Smooth muscle cell (in vitro differentiated cells): ENCODE data around the gene VTI1A. TPM values are rescaled to one million over a fixed set of nuclear protein-coding genes. Genes with fewer than 3 reads are reported as not detected.

Source experiments
- DNase-seq: peaks from one replicate; lab custom pipeline; 2025; ENCODE audit not compliant: unreplicated experiment; lab: John Stamatoyannopoulos, UW
- H2AFZ ChIP-seq: fragments of 200-600 bp; sonication (generic); 2 replicates; pipeline ENCODE4 v1.6.0; 2016; ENCODE audit warnings: antibody characterized with exemption, low read depth, mild to moderate bottlenecking
- H3F3A ChIP-seq: fragments of 200-600 bp; sonication (generic); 2 replicates; pipeline ENCODE4 v1.6.0; 2017; ENCODE audit warnings: antibody characterized with exemption, low read depth
- H3K27ac ChIP-seq: fragments of 200-600 bp; sonication (generic); 2 replicates; pipeline ENCODE4 v1.5.1; 2016; ENCODE audit warnings: low read depth, mild to moderate bottlenecking
- H3K27me3 ChIP-seq: fragments of 200-600 bp; sonication (generic); 2 replicates; pipeline ENCODE4 v1.6.1; 2016; ENCODE audit warnings: low read depth, mild to moderate bottlenecking
- H3K36me3 ChIP-seq: fragments of 200-600 bp; sonication (generic); 2 replicates; pipeline ENCODE4 v1.5.1; 2016; ENCODE audit warnings: low read depth
- H3K4me1 ChIP-seq: fragments of 200-600 bp; sonication (generic); 2 replicates; pipeline ENCODE4 v1.5.1; 2016; ENCODE audit warnings: low read depth
- H3K4me2 ChIP-seq: fragments of 200-600 bp; sonication (generic); 2 replicates; pipeline ENCODE4 v1.6.0; 2016; ENCODE audit warnings: mild to moderate bottlenecking
- H3K4me3 ChIP-seq: fragments of 200-600 bp; sonication (generic); 2 replicates; pipeline ENCODE4 v1.5.1; 2016; ENCODE audit warnings: mild to moderate bottlenecking
- H3K79me2 ChIP-seq: fragments of 200-600 bp; sonication (generic); 2 replicates; pipeline ENCODE4 v1.6.0; 2016; ENCODE audit warnings: low read depth, mild to moderate bottlenecking
- H3K9ac ChIP-seq: fragments of 200-600 bp; sonication (generic); 2 replicates; pipeline ENCODE4 v1.6.0; 2016; ENCODE audit warnings: low read depth
- H3K9me3 ChIP-seq: fragments of 200-600 bp; sonication (generic); replicated peaks from 2 replicates; pipeline ENCODE4 v1.5.1; 2016; ENCODE audit warnings: low read depth
- H4K20me1 ChIP-seq: fragments of 200-600 bp; sonication (generic); 2 replicates; pipeline ENCODE4 v1.6.0; 2016; ENCODE audit warnings: low read depth
- CTCF ChIP-seq: fragments of 200-600 bp; sonication (generic); IDR thresholded peaks from 2 replicates; pipeline ENCODE4 v1.5.1; 2017; ENCODE audit warnings: borderline replicate concordance, mild to moderate bottlenecking, antibody characterized with exemption; ENCODE audit not compliant: insufficient read depth, poor library complexity, severe bottlenecking
- WGBS: methylation state at CpG from one replicate; pipeline ENCODE4 v1.1.7; 2016; ENCODE audit warnings: low lambda C conversion rate; 5-methylcytosine and 5-hydroxymethylcytosine counted together
- polyA plus RNA-seq: library from polyadenylated mRNA; unstranded; fragments of >200 nt; fragmentation: Nextera tagmentation; extraction: Ambion mirVana; gene quantifications from 2 replicates; pipeline ENCODE4 v1.2.1, GENCODE V29; 2016
- total RNA-seq: library from RNA; depleted of rRNA; stranded (reverse); fragments of >200 nt; gene quantifications from 2 replicates; pipeline ENCODE4 v1.2.3, GENCODE V29; 2014

Gene VTI1A
- total and polyA plus RNA-seq, 2 experiments from 2014 or later, result 14.0 to 21.8 TPM

- peaks cover 18% of the 10 kb centered on the region for H3K4me1 ChIP-seq
- TF ChIP-seq CTCF, result no peak
- no peak for DNase-seq
- H2AFZ ChIP-seq, result no peak overlapping the region
- H3K36me3 ChIP-seq, result no peaks in the 10 kb centered on the region
- 68% methylated on average over 15 of the region's 15 CpGs for WGBS
- no peak overlapping the region for H3K4me2 ChIP-seq
- no peaks in the 10 kb centered on the region for H3K79me2 ChIP-seq
- H3K9me3 ChIP-seq, result no peaks in the 10 kb centered on the region
- H3F3A ChIP-seq, result no peaks in the 10 kb centered on the region
- H3K27ac ChIP-seq, result no peak overlapping the region
- H3K27me3 ChIP-seq, result no peaks in the 10 kb centered on the region
- H3K9ac ChIP-seq, result no peak overlapping the region
- H4K20me1 ChIP-seq, result no peaks in the 10 kb centered on the region
- no peak overlapping the region for H3K4me3 ChIP-seq
Measured at GRCh38 chr10:112838784-112839481, 391.9 kb downstream of the VTI1A start.

GRCh38 chr10:112839928-112840654 is 393.1 kb downstream of the VTI1A start:
- Histone ChIP-seq H3K27ac (no peak overlapping the region), H3K4me1 (peaks cover 12% of the 10 kb centered on the region), H3F3A (no peaks in the 10 kb centered on the region), H3K9me3 (no peaks in the 10 kb centered on the region), H3K36me3 (no peaks in the 10 kb centered on the region), H3K9ac (no peak overlapping the region), H3K4me3 (no peak overlapping the region), H3K4me2 (no peak overlapping the region), H4K20me1 (no peaks in the 10 kb centered on the region), H3K79me2 (no peaks in the 10 kb centered on the region), H3K27me3 (no peaks in the 10 kb centered on the region), H2AFZ (no peak overlapping the region)
- WGBS, result 93% methylated on average over 5 of the region's 5 CpGs
- TF ChIP-seq CTCF, result no peak
- DNase-seq, result no peak

GRCh38 chr10:112841549-112841948 is 394.5 kb downstream of the VTI1A start:
- no peaks in the 10 kb centered on the region for H3K36me3 ChIP-seq
- TF ChIP-seq CTCF, result no peak
- H3K9ac ChIP-seq, result no peak overlapping the region
- H3K79me2 ChIP-seq, result no peaks in the 10 kb centered on the region
- no peak overlapping the region for H3K4me2 ChIP-seq
- no peaks in the 10 kb centered on the region for H3K9me3 ChIP-seq
- no peak overlapping the region for H3K27ac ChIP-seq
- no peak for DNase-seq
- H4K20me1 ChIP-seq, result no peaks in the 10 kb centered on the region
- no peaks in the 10 kb centered on the region for H3F3A ChIP-seq
- H3K4me1 ChIP-seq, result peaks cover 6% of the 10 kb centered on the region
- 94% methylated on average over 7 of the region's 7 CpGs for WGBS
- H3K4me3 ChIP-seq, result no peak overlapping the region
- H3K27me3 ChIP-seq, result no peaks in the 10 kb centered on the region
- H2AFZ ChIP-seq, result no peak overlapping the region
